Mucosa of descending colon (tissue), 3 donors: ENCODE data around the gene CLDN11. TPM values are rescaled to one million over a fixed set of nuclear protein-coding genes. Genes with fewer than 3 reads are reported as not detected.

Experiments
- ATAC-seq: fragments of 200-7000 bp; cut with Tn5 transposase; one replicate; pipeline ENCODE4 v1.9.1; 2020; ENCODE audit warnings: mild to moderate bottlenecking, moderate library complexity
- DNase-seq, 3 donors: peaks; one replicate each; pipeline ENCODE4 v3.0.0-alpha.2; 2020
- H3K36me3 ChIP-seq: fragments of 200-600 bp; one replicate; pipeline ENCODE4 v1.8.0; 2021; ENCODE audit warnings: low read depth, mild to moderate bottlenecking
- H3K4me1 ChIP-seq: fragments of 200-600 bp; one replicate; pipeline ENCODE4 v1.8.0; 2021; ENCODE audit warnings: low read depth, mild to moderate bottlenecking
- H3K4me3 ChIP-seq: fragments of 200-600 bp; one replicate; pipeline ENCODE4 v1.8.0; 2021; ENCODE audit warnings: mild to moderate bottlenecking
- H3K9me3 ChIP-seq: fragments of 200-600 bp; one replicate; pipeline ENCODE4 v1.8.0; 2021; ENCODE audit warnings: mild to moderate bottlenecking
- CTCF ChIP-seq: fragments of 200-600 bp; IDR thresholded peaks from one replicate; pipeline ENCODE4 v1.8.0; 2022; ENCODE audit warnings: antibody characterized with exemption, mild to moderate bottlenecking
- intact Hi-C, 2 donors: fragments of 100-400 bp; cut with DNase I in 1 of 2; cut with micrococcal nuclease in 1 of 2; formaldehyde crosslinking; loops; one replicate each; pipeline versions ENCODE4 v1.11.0 to v1.11.1; 2022; cut with DNase I, micrococcal nuclease
- total RNA-seq, 3 donors: library from RNA; stranded (reverse); fragmentation: NEBNext Ultra II Directional in 2 of 3; extraction: Animal tissue kit (Norgen Biotek cat#: 25700) in 2 of 3; gene quantifications; one replicate each; pipeline versions ENCODE4 v1.2.1 to v1.2.4, GENCODE V29; 2021 to 2023
- donor health status: DM: no; HTN: no; CAD: no; lungs with moderate emphysema.
- donor health status: DM: no; HTN: no; CAD: no.
- donor health status: DM: no; HTN: yes; CAD: no.

CLDN11 gene
- total RNA-seq, 3 donors from 2014 or later: 2.8 to 15.9 (median 5.9) TPM

GRCh38 chr3:170428095-170428494 is 9.4 kb downstream of the CLDN11 start:
- Histone ChIP-seq H3K4me3 (no peak overlapping the region), H3K36me3 (no peaks in the 10 kb centered on the region), H3K4me1 (no peaks in the 10 kb centered on the region), H3K9me3 (no peaks in the 10 kb centered on the region)
- intact Hi-C loops: no loop called here
- no peak for TF ChIP-seq CTCF
- ATAC-seq (no peak), DNase-seq (no peak)

DNA sequence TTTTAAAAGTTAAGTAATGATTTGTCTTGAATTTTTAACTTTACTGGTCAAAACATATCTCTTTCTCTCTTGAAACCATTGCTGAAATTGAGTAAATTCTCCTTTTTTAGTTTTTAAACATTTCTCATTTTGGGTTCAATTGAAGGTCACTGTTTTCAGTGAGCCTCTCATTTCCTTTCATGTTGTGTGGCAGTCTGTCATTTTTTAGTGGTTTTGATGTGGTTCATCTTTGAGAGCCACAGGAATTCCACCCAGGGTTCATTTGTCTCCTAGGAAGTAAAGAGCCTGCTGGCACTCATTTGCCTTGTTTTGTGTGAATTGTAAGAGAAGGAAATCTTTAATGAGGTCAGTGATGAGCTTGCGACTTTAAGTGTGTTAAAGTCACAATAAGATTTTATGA is 10.4 kb downstream of the CLDN11 start:
- intact Hi-C loops: no loop called here

GRCh38 chr3:170431054-170431453 is 12.4 kb downstream of the CLDN11 start:
- H3K36me3 ChIP-seq: no peaks in the 10 kb centered on the region
- H3K4me3 ChIP-seq: no peak overlapping the region
- intact Hi-C loops: no loop called here
- no peaks in the 10 kb centered on the region for H3K4me1 ChIP-seq
- DNase-seq (no peak), ATAC-seq (no peak)
- no peaks in the 10 kb centered on the region for H3K9me3 ChIP-seq
- TF ChIP-seq CTCF: no peak

More for the DNA sequence above, 10.4 kb downstream of the CLDN11 start:
- no peak for TF ChIP-seq CTCF
- no peak for DNase-seq
- no peak for ATAC-seq
- Histone ChIP-seq H3K4me1 (no peaks in the 10 kb centered on the region), H3K4me3 (no peak overlapping the region), H3K36me3 (no peaks in the 10 kb centered on the region), H3K9me3 (no peaks in the 10 kb centered on the region)

- ATAC-seq (no peak), DNase-seq (no peak)
- TF ChIP-seq CTCF: no peak
- intact Hi-C loops: no loop called here
- Histone ChIP-seq H3K4me3 (no peak overlapping the region), H3K36me3 (no peaks in the 10 kb centered on the region), H3K9me3 (no peaks in the 10 kb centered on the region), H3K4me1 (no peaks in the 10 kb centered on the region)
Measured at GRCh38 chr3:170432416-170432815, 13.7 kb downstream of the CLDN11 start.

DNA sequence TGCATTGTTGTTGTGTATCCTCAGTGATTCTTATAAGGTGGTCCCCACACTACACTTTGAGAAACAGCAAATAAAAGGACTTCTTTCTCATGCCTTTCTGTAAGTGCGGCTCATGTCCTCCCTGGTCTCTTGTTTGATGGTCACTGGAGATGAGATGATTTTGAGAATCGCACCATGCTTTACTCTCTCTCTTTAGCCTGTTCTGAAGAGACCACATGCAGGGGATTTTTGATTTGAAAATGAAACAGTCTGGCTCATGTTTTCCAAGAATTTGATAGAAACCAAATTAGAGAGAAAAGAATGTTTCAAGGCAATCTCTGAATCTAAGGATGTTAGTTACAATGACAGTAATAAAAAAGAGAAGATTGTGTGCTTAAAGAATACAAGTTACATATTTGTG is 18.0 kb downstream of the CLDN11 start:
- Histone ChIP-seq H3K4me3 (no peak overlapping the region), H3K4me1 (no peaks in the 10 kb centered on the region), H3K36me3 (no peaks in the 10 kb centered on the region), H3K9me3 (no peaks in the 10 kb centered on the region)
- intact Hi-C loops: no loop called here
- no peak for TF ChIP-seq CTCF
- no peak for ATAC-seq
- DNase-seq: no peak

GRCh38 chr3:170437176-170437575 is 18.5 kb downstream of the CLDN11 start:
- intact Hi-C loops: no loop called here
- Histone ChIP-seq H3K4me1 (no peaks in the 10 kb centered on the region), H3K9me3 (no peaks in the 10 kb centered on the region), H3K36me3 (no peaks in the 10 kb centered on the region), H3K4me3 (no peak overlapping the region)
- ATAC-seq (no peak), DNase-seq (no peak)
- no peak for TF ChIP-seq CTCF
